HL-60 (cell line): ENCODE measurements around the gene ZFAND2B.
"Not testable (repeated sequence)": the region's sequence is repeated elsewhere in the genome, so short reads cannot be mapped to it uniquely, and the experiment has no call there.

Experiments used
- DNase-seq, 2 experiments: peaks; one replicate each; pipeline ENCODE4 v3.0.0-alpha.2; 2010 to 2020; ENCODE audit warnings: low read depth in 1 of 2, low spot score in 1 of 2
- H3K27ac ChIP-seq: fragments of 250-450 bp; sonication (Bioruptor Pico); replicated peaks from 2 replicates; pipeline ENCODE4 v1.5.1; 2020; ENCODE audit warnings: mild to moderate bottlenecking, moderate library complexity
- H3K27me3 ChIP-seq: fragments of 250-450 bp; sonication (Bioruptor Pico); 2 replicates; pipeline ENCODE4 v1.5.1; 2021; ENCODE audit warnings: mild to moderate bottlenecking, moderate library complexity; ENCODE audit not compliant: insufficient read depth, poor library complexity, severe bottlenecking
- H3K4me3 ChIP-seq: replicated peaks from 2 replicates; pipeline ENCODE4 v1.5.1; 2011; ENCODE audit warnings: mild to moderate bottlenecking, control low read depth, low read length; ENCODE audit not compliant: insufficient read depth
- POLR2AphosphoS5 ChIP-seq: IDR thresholded peaks from 2 replicates; pipeline ENCODE4 v1.6.1; 2012; ENCODE audit warnings: low read depth
- SPI1 ChIP-seq: IDR thresholded peaks from 2 replicates; pipeline ENCODE4 v1.6.1; 2012; ENCODE audit warnings: low read depth, mild to moderate bottlenecking, borderline replicate concordance
- TF ChIP-seq, protein P1 (sequence below): IDR thresholded peaks from 2 replicates; pipeline ENCODE4 v1.6.1; 2012; ENCODE audit warnings: low read depth; ENCODE audit not compliant: insufficient replicate concordance
- TF ChIP-seq, protein P2 (sequence below): IDR thresholded peaks from one replicate; pipeline ENCODE4 v1.5.1; 2011; ENCODE audit warnings: low read length, control low read depth, inconsistent platforms; ENCODE audit not compliant: insufficient read depth

The ZFAND2B gene

DNA sequence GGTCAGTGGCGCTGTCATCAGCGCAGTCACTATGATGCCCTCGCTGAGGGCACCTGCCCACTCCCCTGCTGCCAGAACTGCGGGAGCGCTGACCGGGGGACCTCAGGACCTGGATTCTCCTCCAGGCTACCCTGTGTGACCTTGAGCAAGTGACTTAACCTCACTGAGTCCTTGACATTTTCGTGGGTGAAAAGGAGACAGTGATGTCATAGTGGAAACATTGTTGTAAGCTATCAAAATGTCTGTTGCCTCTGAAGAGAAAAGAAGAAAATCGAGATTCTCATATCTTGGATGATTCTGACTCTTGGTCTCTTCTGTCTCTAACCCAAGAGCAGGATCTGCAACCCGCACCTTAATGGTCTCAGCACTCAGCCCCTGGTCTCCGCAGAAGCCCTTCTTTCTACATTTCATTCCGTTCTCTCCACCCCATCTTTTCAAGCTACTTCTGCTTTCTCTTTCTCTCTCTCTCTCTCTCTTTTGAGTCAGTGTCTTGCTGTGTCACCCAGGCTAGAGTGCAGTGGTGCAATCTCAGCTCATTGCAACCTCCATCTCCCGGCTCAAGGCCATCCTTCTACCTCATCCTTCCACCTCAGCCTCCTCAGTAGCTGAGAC lies 48.1 kb downstream of the ZFAND2B start:
- peak overlapping the region; percentile 79 for H3K4me3 ChIP-seq
- H3K27ac ChIP-seq, result peak overlapping the region; percentile 23
- TF ChIP-seq, protein P1, sequence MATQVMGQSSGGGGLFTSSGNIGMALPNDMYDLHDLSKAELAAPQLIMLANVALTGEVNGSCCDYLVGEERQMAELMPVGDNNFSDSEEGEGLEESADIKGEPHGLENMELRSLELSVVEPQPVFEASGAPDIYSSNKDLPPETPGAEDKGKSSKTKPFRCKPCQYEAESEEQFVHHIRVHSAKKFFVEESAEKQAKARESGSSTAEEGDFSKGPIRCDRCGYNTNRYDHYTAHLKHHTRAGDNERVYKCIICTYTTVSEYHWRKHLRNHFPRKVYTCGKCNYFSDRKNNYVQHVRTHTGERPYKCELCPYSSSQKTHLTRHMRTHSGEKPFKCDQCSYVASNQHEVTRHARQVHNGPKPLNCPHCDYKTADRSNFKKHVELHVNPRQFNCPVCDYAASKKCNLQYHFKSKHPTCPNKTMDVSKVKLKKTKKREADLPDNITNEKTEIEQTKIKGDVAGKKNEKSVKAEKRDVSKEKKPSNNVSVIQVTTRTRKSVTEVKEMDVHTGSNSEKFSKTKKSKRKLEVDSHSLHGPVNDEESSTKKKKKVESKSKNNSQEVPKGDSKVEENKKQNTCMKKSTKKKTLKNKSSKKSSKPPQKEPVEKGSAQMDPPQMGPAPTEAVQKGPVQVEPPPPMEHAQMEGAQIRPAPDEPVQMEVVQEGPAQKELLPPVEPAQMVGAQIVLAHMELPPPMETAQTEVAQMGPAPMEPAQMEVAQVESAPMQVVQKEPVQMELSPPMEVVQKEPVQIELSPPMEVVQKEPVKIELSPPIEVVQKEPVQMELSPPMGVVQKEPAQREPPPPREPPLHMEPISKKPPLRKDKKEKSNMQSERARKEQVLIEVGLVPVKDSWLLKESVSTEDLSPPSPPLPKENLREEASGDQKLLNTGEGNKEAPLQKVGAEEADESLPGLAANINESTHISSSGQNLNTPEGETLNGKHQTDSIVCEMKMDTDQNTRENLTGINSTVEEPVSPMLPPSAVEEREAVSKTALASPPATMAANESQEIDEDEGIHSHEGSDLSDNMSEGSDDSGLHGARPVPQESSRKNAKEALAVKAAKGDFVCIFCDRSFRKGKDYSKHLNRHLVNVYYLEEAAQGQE, result no peak
- no peak for TF ChIP-seq POLR2AphosphoS5
- TF ChIP-seq, protein P2, sequence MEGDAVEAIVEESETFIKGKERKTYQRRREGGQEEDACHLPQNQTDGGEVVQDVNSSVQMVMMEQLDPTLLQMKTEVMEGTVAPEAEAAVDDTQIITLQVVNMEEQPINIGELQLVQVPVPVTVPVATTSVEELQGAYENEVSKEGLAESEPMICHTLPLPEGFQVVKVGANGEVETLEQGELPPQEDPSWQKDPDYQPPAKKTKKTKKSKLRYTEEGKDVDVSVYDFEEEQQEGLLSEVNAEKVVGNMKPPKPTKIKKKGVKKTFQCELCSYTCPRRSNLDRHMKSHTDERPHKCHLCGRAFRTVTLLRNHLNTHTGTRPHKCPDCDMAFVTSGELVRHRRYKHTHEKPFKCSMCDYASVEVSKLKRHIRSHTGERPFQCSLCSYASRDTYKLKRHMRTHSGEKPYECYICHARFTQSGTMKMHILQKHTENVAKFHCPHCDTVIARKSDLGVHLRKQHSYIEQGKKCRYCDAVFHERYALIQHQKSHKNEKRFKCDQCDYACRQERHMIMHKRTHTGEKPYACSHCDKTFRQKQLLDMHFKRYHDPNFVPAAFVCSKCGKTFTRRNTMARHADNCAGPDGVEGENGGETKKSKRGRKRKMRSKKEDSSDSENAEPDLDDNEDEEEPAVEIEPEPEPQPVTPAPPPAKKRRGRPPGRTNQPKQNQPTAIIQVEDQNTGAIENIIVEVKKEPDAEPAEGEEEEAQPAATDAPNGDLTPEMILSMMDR, result no peak
- TF ChIP-seq SPI1, result peak; percentile 57; the same call in 1 of the 2 replicates
- no peaks in the 10 kb centered on the region for H3K27me3 ChIP-seq
- peak in 1 of 2 experiments; percentile 80 for DNase-seq

DNA sequence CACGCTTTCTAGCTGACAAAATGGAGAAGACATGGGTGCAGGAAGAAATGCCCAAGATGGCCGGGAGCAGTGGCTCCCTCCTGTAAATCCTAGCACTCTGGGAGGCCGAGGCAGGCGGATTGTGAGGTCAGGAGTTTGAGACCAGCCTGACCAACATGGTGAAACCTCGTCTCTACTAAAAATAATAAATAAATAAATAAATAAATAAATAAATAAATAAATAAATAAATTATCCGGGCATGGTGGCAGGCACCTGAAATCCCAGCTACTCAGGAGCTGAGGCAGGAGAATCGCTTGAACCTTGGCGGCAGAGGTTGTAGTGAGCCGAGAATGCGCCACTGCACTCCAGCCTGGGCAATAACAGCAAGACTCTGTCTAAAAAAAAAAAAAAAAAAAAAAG lies 52.4 kb downstream of the ZFAND2B start:
- H3K27ac ChIP-seq, DNase-seq, H3K4me3 ChIP-seq, H3K27me3 ChIP-seq: not testable (repeated sequence)
